GM19438 (cell line): ENCODE data around the gene DOP1A.

Source experiments
- ATAC-seq: cut with Tn5 transposase; IDR thresholded peaks from one replicate; pipeline ENCODE4 v1.9.1; 2021; ENCODE audit warnings: low read depth; ENCODE audit not compliant: unreplicated experiment

Gene DOP1A

GRCh38 chr6:83067448-83068439, at the start of gene DOP1A:
Gene DOP1A (plus strand): TSS chr6:83067671. CDS start chr6:83096978, 29,307 bp downstream.
- ATAC-seq = peak; percentile 83

GRCh38 chr6:83019741-83020140, 47.7 kb upstream of the DOP1A start:
- no peak for ATAC-seq

- ATAC-seq = no peak
Measured at GRCh38 chr6:83031689-83032088, 35.8 kb upstream of the DOP1A start.

- ATAC-seq = no peak
Measured at GRCh38 chr6:83038246-83038645, 29.2 kb upstream of the DOP1A start.

GRCh38 chr6:83042467-83043053, 24.9 kb upstream of the DOP1A start:
- ATAC-seq = no peak

GRCh38 chr6:83044091-83044768, 23.2 kb upstream of the DOP1A start:
- no peak for ATAC-seq

GRCh38 chr6:83047065-83047754, 20.3 kb upstream of the DOP1A start:
- ATAC-seq = no peak

GRCh38 chr6:83051377-83052172, 15.9 kb upstream of the DOP1A start:
- no peak for ATAC-seq

- no peak for ATAC-seq
Measured at GRCh38 chr6:83053678-83054077, 13.8 kb upstream of the DOP1A start.

GRCh38 chr6:83055366-83055964, 12.0 kb upstream of the DOP1A start:
- ATAC-seq = no peak

- ATAC-seq = peak; percentile 93
Measured at GRCh38 chr6:83057705-83058321, 9.7 kb upstream of the DOP1A start.

GRCh38 chr6:83061190-83061589, 6.3 kb upstream of the DOP1A start:
- ATAC-seq = no peak

- ATAC-seq = no peak
Measured at GRCh38 chr6:83062225-83062624, 5.2 kb upstream of the DOP1A start.

- peak; percentile 52 for ATAC-seq
Measured at GRCh38 chr6:83065511-83066192, 1.8 kb upstream of the DOP1A start, which contains the start of gene UBE3D. Gene UBE3D (minus strand): TSS chr6:83065841. CDS start chr6:83065718, 123 bp downstream.

GRCh38 chr6:83068616-83069015, 1.1 kb downstream of the DOP1A start:
- no peak for ATAC-seq

- no peak for ATAC-seq
Measured at GRCh38 chr6:83069633-83070032, 2.2 kb downstream of the DOP1A start.

GRCh38 chr6:83071023-83071422, 3.6 kb downstream of the DOP1A start:
- peak; percentile 36 for ATAC-seq

- no peak for ATAC-seq
Measured at GRCh38 chr6:83071707-83072106, 4.2 kb downstream of the DOP1A start.
